ENCODE measurements around the gene ZNF507. TPM values are rescaled to one million over a fixed set of nuclear protein-coding genes. Genes with fewer than 3 reads are reported as not detected.
"Not testable (repeated sequence)": the region's sequence is repeated elsewhere in the genome, so short reads cannot be mapped to it uniquely, and the experiment has no call there.

The ZNF507 gene
- total RNA-seq, 1 experiment from 2014 or later: 26.5 TPM

DNA sequence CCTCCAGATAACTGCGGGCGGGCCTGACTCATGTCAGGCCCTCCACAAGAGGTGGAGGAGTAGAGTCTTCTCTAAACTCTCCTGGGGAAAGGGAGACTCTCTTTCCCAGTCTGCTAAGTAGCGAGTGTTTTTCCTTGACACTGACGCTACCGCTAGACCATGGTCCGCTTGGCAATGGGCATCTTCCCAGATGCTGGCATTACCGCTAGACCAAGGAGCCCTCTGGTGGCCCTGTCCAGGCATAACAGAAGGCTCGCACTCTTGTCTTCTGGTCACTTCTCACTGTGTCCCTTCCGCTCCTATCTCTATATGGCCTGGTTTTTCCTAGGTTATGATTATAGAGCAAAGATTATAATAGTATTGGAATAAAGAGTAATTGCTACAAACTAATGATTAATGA is 31.7 kb downstream of the ZNF507 start:
- H3K27me3 ChIP-seq (ENCODE audit: insufficient read depth, low read depth); POLR2A ChIA-PET (ENCODE audit: unreplicated experiment); H3K4me3 ChIP-seq; H3K4me2 ChIP-seq; DNase-seq; H3K9me2 ChIP-seq (ENCODE audit: insufficient read depth); H2AFZ ChIP-seq; H3K9me3 ChIP-seq (ENCODE audit: insufficient read depth, low read depth); BruUV-seq (replicated peaks); H3K27ac ChIP-seq; CTCF ChIA-PET: not testable (repeated sequence)
- H4K20me1 ChIP-seq (ENCODE audit: insufficient read depth): peaks cover 12% of the 10 kb centered on the region; the same call in 1 of the 2 replicates
- peaks cover 26% of the 10 kb centered on the region for H3K36me3 ChIP-seq (ENCODE audit: low read depth)
- peak; percentile 55; the same call in 1 of the 2 replicates for TF ChIP-seq CTCF (conservative IDR thresholded peaks at IDR 0.05)
- peaks cover 29% of the 10 kb centered on the region for H3K4me1 ChIP-seq (replicated peaks; ENCODE audit: insufficient read depth)
- intact Hi-C loops (cut with micrococcal nuclease; ENCODE audit: unreplicated experiment): loop anchor here (10.0 kb wide), 1 partner anchor 918 kb away; no protein-coding TSS in a partner anchor
- peaks cover 21% of the 10 kb centered on the region for H3K79me2 ChIP-seq (ENCODE audit: low read depth)
- H3F3A ChIP-seq (ENCODE audit: insufficient read depth, low read depth): peaks cover 28% of the 10 kb centered on the region

GRCh38 chr19:32380269-32380668 is 34.9 kb downstream of the ZNF507 start:
- no peaks in the 10 kb centered on the region for H3K9me3 ChIP-seq (ENCODE audit: insufficient read depth, low read depth)
- POLR2A ChIA-PET (ENCODE audit: unreplicated experiment): no interaction called here
- peaks cover 7% of the 10 kb centered on the region; the same call in 1 of the 2 replicates for H4K20me1 ChIP-seq (ENCODE audit: insufficient read depth)
- no peak overlapping the region for H3K4me2 ChIP-seq
- no peak overlapping the region for H3K27ac ChIP-seq
- CTCF ChIA-PET: no interaction called here
- H3K79me2 ChIP-seq (ENCODE audit: low read depth): peaks cover 11% of the 10 kb centered on the region
- no peaks in the 10 kb centered on the region for H3K27me3 ChIP-seq (ENCODE audit: insufficient read depth, low read depth)
- no peak for DNase-seq
- peaks cover 33% of the 10 kb centered on the region for H3K36me3 ChIP-seq (ENCODE audit: low read depth)
- H3F3A ChIP-seq (ENCODE audit: insufficient read depth, low read depth): peaks cover 6% of the 10 kb centered on the region; the same call in 1 of the 2 replicates
- TF ChIP-seq EZH2 (IDR thresholded peaks at IDR 0.05; ENCODE audit: low read depth) (no peak), CTCF (conservative IDR thresholded peaks at IDR 0.05) (no peak)
- H2AFZ ChIP-seq: no peak overlapping the region
- intact Hi-C loops (cut with micrococcal nuclease; ENCODE audit: unreplicated experiment): no loop called here
- no TSS peak for BruUV-seq (replicated peaks)
- no peaks in the 10 kb centered on the region for H3K9me2 ChIP-seq (ENCODE audit: insufficient read depth)
- peaks cover under 1% of the 10 kb centered on the region; the same call in 1 of the 2 replicates for H3K4me1 ChIP-seq (replicated peaks; ENCODE audit: insufficient read depth)
- no peak overlapping the region for H3K4me3 ChIP-seq

DNA sequence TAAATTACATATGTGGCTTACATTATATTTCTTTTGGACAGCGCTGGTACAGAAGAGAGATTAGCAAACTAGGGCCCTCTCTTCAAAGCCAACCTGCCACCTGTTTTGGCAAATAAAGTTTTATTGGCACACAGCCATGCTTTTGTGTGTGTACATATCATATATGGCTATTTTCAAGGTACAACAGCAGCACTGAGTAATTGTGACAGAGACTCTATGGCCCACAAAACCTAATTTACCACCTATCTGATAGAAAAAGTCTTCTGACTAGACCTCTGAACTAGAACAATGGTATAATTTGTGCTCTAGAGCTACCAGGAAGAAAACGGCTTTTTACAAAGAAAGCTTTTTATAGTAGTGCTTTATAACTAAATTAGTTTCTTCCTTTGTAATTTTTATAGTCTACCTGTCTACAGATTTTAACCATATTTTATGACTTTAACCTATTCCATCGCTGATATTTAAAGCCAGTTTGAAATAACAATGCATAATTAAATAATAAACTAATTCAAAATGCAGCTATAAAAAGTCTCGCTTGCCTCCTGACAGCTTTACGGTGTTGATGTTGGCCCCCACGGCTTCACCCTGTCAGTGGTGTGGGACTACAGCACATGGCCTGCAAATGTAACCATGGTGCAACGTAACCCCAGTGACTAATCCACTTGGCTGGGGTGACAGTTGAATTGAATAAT is 42.4 kb downstream of the ZNF507 start:
- CTCF ChIA-PET: no interaction called here
- intact Hi-C loops (cut with micrococcal nuclease; ENCODE audit: unreplicated experiment): no loop called here
- BruUV-seq (replicated peaks): no TSS peak
- H3K4me1 ChIP-seq (replicated peaks; ENCODE audit: insufficient read depth): no peaks in the 10 kb centered on the region
- POLR2A ChIA-PET (ENCODE audit: unreplicated experiment): no interaction called here
- no peak for DNase-seq
- no peaks in the 10 kb centered on the region for H3K27me3 ChIP-seq (ENCODE audit: insufficient read depth, low read depth)
- no peak overlapping the region for H3K27ac ChIP-seq
- no peaks in the 10 kb centered on the region for H3K9me3 ChIP-seq (ENCODE audit: insufficient read depth, low read depth)
- H3K4me3 ChIP-seq: no peak overlapping the region
- H3K9me2 ChIP-seq (ENCODE audit: insufficient read depth): no peaks in the 10 kb centered on the region
- no peak overlapping the region for H2AFZ ChIP-seq
- no peaks in the 10 kb centered on the region for H4K20me1 ChIP-seq (ENCODE audit: insufficient read depth)
- H3K4me2 ChIP-seq: no peak overlapping the region
- H3K36me3 ChIP-seq (ENCODE audit: low read depth): peaks cover 13% of the 10 kb centered on the region; the same call in 1 of the 2 replicates
- peaks cover 3% of the 10 kb centered on the region for H3F3A ChIP-seq (ENCODE audit: insufficient read depth, low read depth)
- TF ChIP-seq EZH2 (IDR thresholded peaks at IDR 0.05; ENCODE audit: low read depth): no peak
- TF ChIP-seq CTCF (conservative IDR thresholded peaks at IDR 0.05): no peak
- no peaks in the 10 kb centered on the region for H3K79me2 ChIP-seq (ENCODE audit: low read depth)
